KMS-11 (cell line): Measurements from ENCODE around the gene ADRA2A.

Source experiments
- H2AFZ ChIP-seq: fragments of 200-600 bp; sonication (generic); 2 replicates; pipeline ENCODE4 v1.6.1; 2016; ENCODE audit warnings: antibody characterized with exemption, mixed run types, low read depth
- H3K27ac ChIP-seq: fragments of 200-600 bp; sonication (generic); 2 replicates; pipeline ENCODE4 v1.6.1; 2016; ENCODE audit warnings: mild to moderate bottlenecking, mixed run types
- H3K27me3 ChIP-seq: fragments of 200-600 bp; sonication (generic); 2 replicates; pipeline ENCODE4 v1.6.1; 2017; ENCODE audit warnings: mild to moderate bottlenecking, low read depth, mixed run types, moderate library complexity; ENCODE audit not compliant: insufficient read depth
- H3K36me3 ChIP-seq: fragments of 200-600 bp; sonication (generic); 2 replicates; pipeline ENCODE4 v1.6.1; 2017; ENCODE audit warnings: mild to moderate bottlenecking, mixed run types; ENCODE audit not compliant: insufficient read depth
- H3K4me1 ChIP-seq: fragments of 200-600 bp; sonication (generic); 2 replicates; pipeline ENCODE4 v1.6.1; 2016; ENCODE audit warnings: mild to moderate bottlenecking, low read depth, mixed run types; ENCODE audit not compliant: poor library complexity, severe bottlenecking
- H3K4me2 ChIP-seq: fragments of 200-600 bp; sonication (generic); 2 replicates; pipeline ENCODE4 v1.7.0; 2016; ENCODE audit warnings: mild to moderate bottlenecking, mixed run types
- H3K4me3 ChIP-seq: fragments of 200-600 bp; sonication (generic); IDR thresholded peaks from 2 replicates; pipeline ENCODE4 v1.6.1; 2017; ENCODE audit warnings: low read depth, low read length, mixed read lengths; ENCODE audit not compliant: insufficient read depth
- H3K79me2 ChIP-seq: fragments of 200-600 bp; sonication (generic); 2 replicates; pipeline ENCODE4 v1.6.1; 2016; ENCODE audit warnings: low read depth, mixed run types; ENCODE audit not compliant: insufficient read depth
- H3K9ac ChIP-seq: fragments of 200-600 bp; sonication (generic); 2 replicates; pipeline ENCODE4 v1.6.1; 2016; ENCODE audit warnings: mild to moderate bottlenecking, mixed run types
- H4K20me1 ChIP-seq: fragments of 200-600 bp; sonication (generic); 2 replicates; pipeline ENCODE4 v1.6.1; 2016; ENCODE audit warnings: mild to moderate bottlenecking, mixed run types; ENCODE audit not compliant: insufficient read depth
- CTCF ChIP-seq: fragments of 200-600 bp; sonication (generic); conservative IDR thresholded peaks from 2 replicates; pipeline ENCODE4 v1.6.1; 2017; ENCODE audit warnings: low read depth, mild to moderate bottlenecking, antibody characterized with exemption, low read length, moderate library complexity, mixed read lengths

Gene ADRA2A

GRCh38 chr10:111107846-111108245 is 31.0 kb downstream of the ADRA2A start:
- no peak for TF ChIP-seq CTCF
- H3K4me2 ChIP-seq, result no peak overlapping the region
- H3K4me3 ChIP-seq, result no peak overlapping the region
- no peaks in the 10 kb centered on the region for H3K4me1 ChIP-seq
- H3K27me3 ChIP-seq, result no peaks in the 10 kb centered on the region
- no peaks in the 10 kb centered on the region for H3K36me3 ChIP-seq
- H3K9ac ChIP-seq, result no peak overlapping the region
- no peaks in the 10 kb centered on the region for H4K20me1 ChIP-seq
- H3K79me2 ChIP-seq, result no peaks in the 10 kb centered on the region
- H2AFZ ChIP-seq, result no peak overlapping the region
- H3K27ac ChIP-seq, result no peak overlapping the region

GRCh38 chr10:111108441-111108840 is 31.6 kb downstream of the ADRA2A start:
- Histone ChIP-seq H3K79me2 (no peaks in the 10 kb centered on the region), H4K20me1 (no peaks in the 10 kb centered on the region), H3K9ac (no peak overlapping the region), H3K4me2 (no peak overlapping the region), H2AFZ (no peak overlapping the region), H3K4me1 (no peaks in the 10 kb centered on the region), H3K27ac (no peak overlapping the region), H3K36me3 (no peaks in the 10 kb centered on the region), H3K4me3 (no peak overlapping the region), H3K27me3 (no peaks in the 10 kb centered on the region)
- TF ChIP-seq CTCF, result no peak

GRCh38 chr10:111109501-111110242 is 32.8 kb downstream of the ADRA2A start:
- H3K4me3 ChIP-seq, result no peak overlapping the region
- TF ChIP-seq CTCF, result no peak
- H3K36me3 ChIP-seq, result no peaks in the 10 kb centered on the region

GRCh38 chr10:111110771-111111170 is 33.9 kb downstream of the ADRA2A start:
- no peak overlapping the region for H3K9ac ChIP-seq
- no peak overlapping the region for H3K4me2 ChIP-seq
- H3K36me3 ChIP-seq, result no peaks in the 10 kb centered on the region
- no peak overlapping the region for H3K27ac ChIP-seq
- no peak for TF ChIP-seq CTCF
- no peaks in the 10 kb centered on the region for H3K79me2 ChIP-seq
- no peaks in the 10 kb centered on the region for H4K20me1 ChIP-seq
- H3K4me3 ChIP-seq, result no peak overlapping the region
- no peak overlapping the region for H2AFZ ChIP-seq
- no peaks in the 10 kb centered on the region for H3K4me1 ChIP-seq
- no peaks in the 10 kb centered on the region for H3K27me3 ChIP-seq

More at GRCh38 chr10:111109501-111110242, 32.8 kb downstream of the ADRA2A start:
- Histone ChIP-seq H4K20me1 (no peaks in the 10 kb centered on the region), H3K4me2 (no peak overlapping the region), H2AFZ (no peak overlapping the region), H3K27ac (no peak overlapping the region), H3K4me1 (no peaks in the 10 kb centered on the region), H3K79me2 (no peaks in the 10 kb centered on the region), H3K27me3 (no peaks in the 10 kb centered on the region), H3K9ac (no peak overlapping the region)
